ENCODE measurements around the gene STAC2. TPM values are rescaled to one million over a fixed set of nuclear protein-coding genes. Genes with fewer than 3 reads are reported as not detected.

STAC2 gene
- total and polyA plus RNA-seq, 7 donors: under 0.01 to 1.1 (median 0.31) TPM; not detected in 1

DNA sequence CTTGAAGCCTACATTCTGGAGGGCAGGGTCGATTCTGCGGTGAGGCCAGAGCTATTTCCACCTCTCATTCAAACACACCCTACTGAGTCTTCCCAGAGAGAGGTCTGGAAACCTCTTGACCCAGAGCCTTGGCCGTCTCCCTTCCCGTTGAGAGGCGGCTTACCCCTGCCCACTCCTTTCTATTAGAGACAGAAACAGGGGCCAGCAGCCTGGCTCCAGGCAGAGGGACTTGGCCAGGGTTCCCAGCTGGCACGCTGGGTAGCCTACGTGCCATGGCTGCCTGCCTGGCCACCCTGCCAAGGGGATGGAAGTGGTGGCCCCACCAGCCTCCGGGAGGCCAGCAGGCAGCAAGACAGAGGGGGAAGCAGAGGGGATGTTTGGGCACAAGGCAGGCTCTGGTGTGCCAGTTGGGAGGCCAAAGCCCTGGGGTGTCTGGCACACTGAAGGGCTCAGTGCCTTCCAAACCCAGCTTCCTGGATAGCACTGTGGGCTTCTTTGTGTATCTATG lies 6.0 kb downstream of the STAC2 start:
- no peaks in the 10 kb centered on the region for H3K36me3 ChIP-seq
- intact Hi-C loops (cut with DNase I): no loop called here
- TF ChIP-seq POLR2AphosphoS5 (IDR thresholded peaks at IDR 0.05) (no peak), EP300 (IDR thresholded peaks at IDR 0.05) (no peak), POLR2A (IDR thresholded peaks at IDR 0.05) (no peak)
- TF ChIP-seq, protein P1, sequence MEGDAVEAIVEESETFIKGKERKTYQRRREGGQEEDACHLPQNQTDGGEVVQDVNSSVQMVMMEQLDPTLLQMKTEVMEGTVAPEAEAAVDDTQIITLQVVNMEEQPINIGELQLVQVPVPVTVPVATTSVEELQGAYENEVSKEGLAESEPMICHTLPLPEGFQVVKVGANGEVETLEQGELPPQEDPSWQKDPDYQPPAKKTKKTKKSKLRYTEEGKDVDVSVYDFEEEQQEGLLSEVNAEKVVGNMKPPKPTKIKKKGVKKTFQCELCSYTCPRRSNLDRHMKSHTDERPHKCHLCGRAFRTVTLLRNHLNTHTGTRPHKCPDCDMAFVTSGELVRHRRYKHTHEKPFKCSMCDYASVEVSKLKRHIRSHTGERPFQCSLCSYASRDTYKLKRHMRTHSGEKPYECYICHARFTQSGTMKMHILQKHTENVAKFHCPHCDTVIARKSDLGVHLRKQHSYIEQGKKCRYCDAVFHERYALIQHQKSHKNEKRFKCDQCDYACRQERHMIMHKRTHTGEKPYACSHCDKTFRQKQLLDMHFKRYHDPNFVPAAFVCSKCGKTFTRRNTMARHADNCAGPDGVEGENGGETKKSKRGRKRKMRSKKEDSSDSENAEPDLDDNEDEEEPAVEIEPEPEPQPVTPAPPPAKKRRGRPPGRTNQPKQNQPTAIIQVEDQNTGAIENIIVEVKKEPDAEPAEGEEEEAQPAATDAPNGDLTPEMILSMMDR (IDR thresholded peaks at IDR 0.05): no peak
- no peaks in the 10 kb centered on the region for H3K9me3 ChIP-seq
- DNase-seq: no peak
- WGBS, 2 donors: 72 to 75% methylated on average over 8 of the region's 8 CpGs
- H3K27me3 ChIP-seq: peaks cover 3 to 35% (median 10%) of the 10 kb centered on the region in 3 donors
- peaks cover 0 to 2% (median 2%) of the 10 kb centered on the region in 4 donors for H3K4me1 ChIP-seq
- no peak overlapping the region for H3K4me3 ChIP-seq
- no peak overlapping the region for H3K27ac ChIP-seq

DNA sequence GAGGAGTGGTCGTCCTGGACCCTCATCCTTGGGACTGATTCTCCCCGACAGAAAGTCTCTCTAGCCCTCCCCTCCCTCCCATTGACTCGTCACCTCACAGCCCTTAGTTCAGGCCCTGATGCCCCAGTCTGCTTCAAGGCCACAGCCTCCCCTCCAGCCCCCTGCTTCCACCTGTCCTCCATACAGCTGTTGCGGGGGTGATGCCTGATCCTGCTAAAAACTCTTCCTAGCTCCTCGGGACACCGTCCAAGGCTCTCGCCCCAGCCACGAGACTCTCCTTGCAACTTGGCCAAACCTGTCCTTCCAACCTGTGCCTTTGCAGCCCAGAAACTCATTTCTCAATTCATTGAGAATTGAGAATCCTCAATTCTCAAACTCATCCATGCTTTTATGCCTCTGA lies 6.8 kb downstream of the STAC2 start:
- intact Hi-C loops (cut with DNase I): no loop called here
- WGBS, 2 donors: 68 to 83% methylated on average over 8 of the region's 8 CpGs
- no peak for DNase-seq

DNA sequence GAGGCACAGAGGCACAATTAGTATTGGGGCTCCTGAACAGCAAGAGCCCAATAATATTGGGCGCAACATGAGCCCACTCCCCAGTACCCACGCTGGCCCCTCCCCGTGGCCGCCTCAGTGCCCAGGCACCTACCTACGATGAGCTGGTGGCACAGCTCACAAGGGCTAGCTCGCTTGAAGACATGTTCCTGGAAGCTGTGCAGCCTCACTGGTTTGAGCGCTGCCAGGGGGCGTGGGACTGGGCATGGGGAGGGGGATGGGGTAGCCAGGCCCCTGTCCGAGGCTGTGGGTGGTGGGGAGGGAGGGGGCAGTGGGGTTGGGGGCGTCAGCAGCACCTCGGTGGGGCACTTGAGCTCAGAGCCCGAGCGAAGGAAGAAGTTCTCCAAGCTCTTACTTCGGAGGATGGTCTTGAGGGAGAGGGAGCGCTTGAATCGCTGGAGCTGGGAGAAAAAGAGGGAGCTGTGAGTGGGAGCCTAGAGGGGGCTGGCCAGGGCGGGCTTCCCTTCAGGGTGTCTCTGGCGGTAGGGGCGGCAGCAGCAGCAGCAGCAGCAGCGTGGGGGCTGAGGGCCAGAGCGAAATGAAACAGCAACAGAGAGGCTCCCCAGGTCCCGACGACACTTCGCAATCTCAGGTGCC lies 7.9 kb downstream of the STAC2 start:
- Histone ChIP-seq H3K27ac (no peak overlapping the region), H3K4me3 (no peak overlapping the region), H3K27me3 (peaks cover 0 to 26% (median 5%) of the 10 kb centered on the region in 3 donors), H3K36me3 (no peaks in the 10 kb centered on the region), H3K4me1 (no peaks in the 10 kb centered on the region), H3K9me3 (no peaks in the 10 kb centered on the region)
- WGBS, 2 donors: 26 to 31% methylated on average over 24 of the region's 24 CpGs
- TF ChIP-seq POLR2AphosphoS5 (IDR thresholded peaks at IDR 0.05) (no peak), EP300 (IDR thresholded peaks at IDR 0.05) (no peak)
- intact Hi-C loops (cut with DNase I): no loop called here
- no peak for DNase-seq

More for the DNA sequence above, 6.8 kb downstream of the STAC2 start:
- TF ChIP-seq, protein P1 (IDR thresholded peaks at IDR 0.05): no peak
- TF ChIP-seq POLR2A (IDR thresholded peaks at IDR 0.05) (no peak), EP300 (IDR thresholded peaks at IDR 0.05) (no peak), POLR2AphosphoS5 (IDR thresholded peaks at IDR 0.05) (no peak)
- H3K36me3 ChIP-seq: no peaks in the 10 kb centered on the region
- peaks cover 0 to 27% (median 5%) of the 10 kb centered on the region in 3 donors for H3K27me3 ChIP-seq
- no peak overlapping the region for H3K27ac ChIP-seq
- no peaks in the 10 kb centered on the region for H3K4me1 ChIP-seq
- no peak overlapping the region for H3K4me3 ChIP-seq
- H3K9me3 ChIP-seq: no peaks in the 10 kb centered on the region

DNA sequence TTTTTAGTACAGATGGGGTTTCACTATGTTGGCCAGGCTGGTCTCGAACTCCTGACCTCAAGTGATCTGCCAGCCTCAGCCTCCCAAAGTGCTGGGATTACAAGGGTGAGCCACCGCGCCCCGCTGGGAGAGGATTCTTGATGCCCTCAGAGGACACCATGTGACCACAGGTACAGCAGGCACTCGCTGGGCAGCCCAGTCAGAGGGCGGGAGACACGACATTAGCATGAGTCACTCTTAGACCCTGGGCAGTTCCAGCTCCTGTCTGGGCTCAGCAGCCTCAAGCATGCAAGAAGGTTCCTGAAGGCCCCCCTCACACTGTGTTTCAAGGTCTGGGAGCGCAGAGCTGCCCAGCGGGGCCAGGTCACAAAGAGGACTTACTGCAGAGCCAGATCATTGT lies 11.9 kb downstream of the STAC2 start:
- Histone ChIP-seq H3K27me3 (peaks cover 0 to 30% (median 5%) of the 10 kb centered on the region in 3 donors), H3K9me3 (no peaks in the 10 kb centered on the region), H3K36me3 (no peaks in the 10 kb centered on the region), H3K27ac (no peak overlapping the region), H3K4me3 (no peak overlapping the region), H3K4me1 (peaks cover 0 to 18% (median 17%) of the 10 kb centered on the region in 4 donors)
- TF ChIP-seq POLR2A (IDR thresholded peaks at IDR 0.05) (no peak), EP300 (IDR thresholded peaks at IDR 0.05) (no peak), POLR2AphosphoS5 (IDR thresholded peaks at IDR 0.05) (no peak)
- TF ChIP-seq, protein P1 (IDR thresholded peaks at IDR 0.05): no peak
- no peak for DNase-seq
- intact Hi-C loops (cut with DNase I): no loop called here
- WGBS, 2 donors: 63 to 81% methylated on average over 9 of the region's 9 CpGs

DNA sequence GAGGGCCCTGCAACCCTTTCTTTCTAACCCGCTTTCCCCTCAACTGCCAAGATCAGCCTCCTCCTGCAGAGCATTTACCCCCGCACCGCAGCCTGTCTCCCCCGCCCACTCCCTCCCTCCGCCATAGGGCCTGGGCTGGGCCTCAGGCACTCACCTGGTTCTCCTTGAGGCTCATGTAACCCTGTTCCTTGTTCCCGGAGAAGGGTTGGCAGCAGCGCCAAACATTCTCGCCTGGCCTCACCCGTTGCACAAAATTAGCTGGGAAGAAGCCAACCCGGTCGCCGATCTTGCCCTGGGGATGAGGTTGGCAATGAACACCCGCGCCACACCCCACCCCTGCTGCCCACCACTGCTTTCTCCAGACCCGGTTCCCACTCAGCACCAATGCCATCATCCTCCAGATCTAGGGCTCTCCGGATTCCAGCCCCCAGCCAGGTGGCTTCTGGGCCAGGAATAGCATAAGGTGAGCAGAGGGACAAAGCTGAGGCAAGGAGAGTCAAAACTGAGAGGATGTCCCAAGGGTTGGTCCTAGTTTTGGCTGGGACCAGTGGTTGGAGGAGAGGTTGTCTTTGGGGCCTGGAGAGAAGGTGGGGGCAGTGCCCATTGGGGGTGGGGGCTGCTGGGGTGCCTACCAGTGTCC lies 12.8 kb downstream of the STAC2 start:
- Histone ChIP-seq H3K36me3 (no peaks in the 10 kb centered on the region), H3K9me3 (no peaks in the 10 kb centered on the region), H3K4me3 (no peak overlapping the region), H3K4me1 (peaks cover 0 to 25% (median 23%) of the 10 kb centered on the region in 4 donors), H3K27ac (no peak overlapping the region), H3K27me3 (peaks cover 0 to 27% (median 5%) of the 10 kb centered on the region in 3 donors)
- 26 to 66% methylated on average over 16 of the region's 16 CpGs for WGBS, 2 donors
- TF ChIP-seq EP300 (IDR thresholded peaks at IDR 0.05): no peak
- TF ChIP-seq POLR2AphosphoS5 (IDR thresholded peaks at IDR 0.05): no peak
- TF ChIP-seq POLR2A (IDR thresholded peaks at IDR 0.05): no peak
- TF ChIP-seq, protein P1 (IDR thresholded peaks at IDR 0.05): no peak
- no peak for DNase-seq
- intact Hi-C loops (cut with DNase I): no loop called here

Data from sigmoid colon (tissue), 7 donors.